Astrocyte of the spinal cord (primary cell): Measurements from ENCODE around the gene DNAH14.

Source experiments
- DNase-seq: peaks from one replicate; pipeline ENCODE4 v3.0.0; 2011; ENCODE audit warnings: low read depth, low spot score
- H3K4me3 ChIP-seq: 2 replicates; pipeline ENCODE4 v1.5.1; 2011; ENCODE audit warnings: low read depth, mild to moderate bottlenecking, low read length, moderate library complexity
- CTCF ChIP-seq: IDR thresholded peaks from 2 replicates; pipeline ENCODE4 v1.5.1; 2012; ENCODE audit warnings: low read depth, mild to moderate bottlenecking, low read length, inconsistent platforms
- in situ Hi-C: cut with HindIII; loops from 2 replicates; pipeline ENCODE4 v1.10.0; 2017; ENCODE audit warnings: low sequenced_read_pairs

Gene DNAH14

DNA sequence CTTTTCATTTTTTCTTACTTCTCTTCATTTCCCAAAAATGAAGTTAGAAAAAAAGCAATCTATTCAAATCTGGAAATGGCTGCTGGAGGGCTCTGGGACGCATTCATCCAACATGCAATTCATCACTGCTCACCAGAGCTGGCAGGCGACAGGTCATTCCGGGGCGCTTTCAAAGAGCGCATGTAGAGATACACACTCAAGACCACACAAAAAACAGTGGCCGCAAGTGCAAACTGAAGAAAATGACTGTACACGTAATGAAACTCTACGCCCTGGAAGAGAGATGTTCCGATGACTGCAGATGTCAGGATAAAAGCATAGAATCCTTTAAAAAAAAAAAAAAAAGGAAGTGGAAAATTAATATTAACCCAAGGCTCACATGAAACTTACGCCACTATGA lies 482.8 kb downstream of the DNAH14 start:
- TF ChIP-seq CTCF = no peak
- no peak overlapping the region for H3K4me3 ChIP-seq
- in situ Hi-C loops = no loop called here
- DNase-seq = no peak

- TF ChIP-seq CTCF = no peak
- in situ Hi-C loops = no loop called here
- DNase-seq = no peak
- no peak overlapping the region for H3K4me3 ChIP-seq
Observed at GRCh38 chr1:225412803-225413351, 483.4 kb downstream of the DNAH14 start.

GRCh38 chr1:225413708-225414375 lies 484.4 kb downstream of the DNAH14 start:
- TF ChIP-seq CTCF = no peak
- DNase-seq = no peak
- in situ Hi-C loops = no loop called here
- no peak overlapping the region for H3K4me3 ChIP-seq

GRCh38 chr1:225415307-225415706 lies 485.8 kb downstream of the DNAH14 start:
- DNase-seq = no peak
- in situ Hi-C loops = no loop called here
- H3K4me3 ChIP-seq = no peak overlapping the region
- TF ChIP-seq CTCF = no peak

DNA sequence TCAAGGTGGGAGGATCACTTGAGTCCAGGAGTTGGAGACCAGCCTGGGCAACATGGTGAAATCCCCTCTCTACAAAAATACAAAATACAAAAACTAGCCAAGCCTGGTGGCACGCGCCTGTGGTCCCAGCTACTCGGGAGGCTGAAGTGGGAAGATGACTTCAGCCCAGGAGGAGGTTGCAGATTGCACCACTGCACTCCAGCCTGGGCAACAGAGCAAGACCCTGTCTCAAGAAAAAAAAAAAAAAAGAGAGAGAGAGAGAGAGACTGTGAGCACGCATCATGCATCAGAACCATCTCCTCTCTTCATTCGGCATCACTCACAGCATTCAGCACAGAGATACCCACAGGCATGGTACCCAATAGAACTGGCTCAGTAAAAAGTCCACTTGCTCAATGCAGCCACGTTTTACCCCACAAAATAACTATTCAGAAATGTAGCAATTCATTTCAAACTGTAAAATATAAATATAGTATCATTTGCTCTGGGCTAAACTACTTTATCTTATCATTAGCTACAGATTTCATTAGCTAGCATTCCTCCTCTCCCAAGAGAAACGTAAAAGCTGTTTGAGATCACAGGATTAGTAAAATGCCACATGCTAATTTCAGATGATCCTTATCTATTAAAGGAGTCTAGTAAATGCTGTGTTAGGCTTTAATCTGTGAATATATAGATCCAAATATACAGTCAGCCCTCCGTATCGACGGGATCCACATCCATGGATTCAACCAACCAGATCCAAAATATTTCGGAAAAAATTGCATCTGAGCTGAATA lies 486.7 kb downstream of the DNAH14 start:
- H3K4me3 ChIP-seq = no peak overlapping the region
- DNase-seq = no peak
- TF ChIP-seq CTCF = no peak
- in situ Hi-C loops = no loop called here

GRCh38 chr1:225418059-225418458 lies 488.6 kb downstream of the DNAH14 start:
- in situ Hi-C loops = no loop called here
- no peak overlapping the region for H3K4me3 ChIP-seq
- TF ChIP-seq CTCF = no peak

More at GRCh38 chr1:225418059-225418458, 488.6 kb downstream of the DNAH14 start:
- DNase-seq = no peak
